Spleen (tissue), 7 donors: ENCODE results near the gene BANF1.

Source experiments
- POLR2A ChIP-seq, 3 donors: fragments of 450-650 bp; IDR thresholded peaks; one replicate each; pipeline ENCODE4 v1.5.1; 2017; ENCODE audit warnings: antibody characterized with exemption in 3 of 3, mild to moderate bottlenecking in 1 of 3
- POLR2AphosphoS5 ChIP-seq, 3 donors: sonication (generic); formaldehyde crosslinking; IDR thresholded peaks; one replicate each; pipeline ENCODE4 v1.5.1; 2017; ENCODE audit warnings: antibody characterized with exemption in 3 of 3
- TF ChIP-seq, protein P1 (sequence below), 11 experiments: fragments of 200-600 bp in 7 of 11; fragments of 450-650 bp in 4 of 11; sonication (generic) in 4 of 11; IDR thresholded peaks in 8 of 11; conservative IDR thresholded peaks in 3 of 11; 1 replicate in 7 of 11; 2 replicates in 4 of 11; pipeline versions ENCODE4 v1.4.0 to v1.8.0; 2016 to 2021; ENCODE audit warnings: antibody characterized with exemption in 11 of 11, inconsistent platforms in 4 of 11, mild to moderate bottlenecking in 1 of 11
- donor health status: DM: no; HTN: no; CAD: no; lungs with moderate emphysema.
- donor health status: DM: no; HTN: no; CAD: no.
- donor health status: DM: no; HTN: no; CAD: no.

DNA sequence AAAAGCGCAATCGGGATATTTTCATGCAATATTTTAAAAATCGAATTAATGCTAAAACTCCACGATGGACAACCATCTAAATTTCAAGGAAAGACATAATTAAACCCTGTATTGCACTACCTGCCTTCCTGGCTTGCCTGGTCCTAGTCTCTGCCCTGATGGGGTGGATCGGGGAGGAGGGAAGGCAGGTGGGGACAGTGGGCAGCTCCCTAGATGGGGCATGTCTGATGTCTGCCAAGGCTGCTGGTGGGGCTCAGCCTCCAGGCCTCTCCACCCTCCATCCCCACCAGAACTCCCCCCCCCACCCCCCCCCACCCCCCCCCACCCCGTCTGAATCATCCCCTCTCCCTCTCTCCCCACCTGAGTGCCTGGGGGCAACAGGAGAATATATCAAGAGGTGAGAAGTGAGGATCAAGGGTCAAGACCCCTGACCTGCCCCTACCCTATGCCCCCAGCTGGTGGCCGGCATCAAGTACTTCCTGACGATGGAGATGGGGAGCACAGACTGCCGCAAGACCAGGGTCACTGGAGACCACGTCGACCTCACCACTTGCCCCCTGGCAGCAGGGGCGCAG is 10.2 kb downstream of the BANF1 start:
- TF ChIP-seq, protein P1, sequence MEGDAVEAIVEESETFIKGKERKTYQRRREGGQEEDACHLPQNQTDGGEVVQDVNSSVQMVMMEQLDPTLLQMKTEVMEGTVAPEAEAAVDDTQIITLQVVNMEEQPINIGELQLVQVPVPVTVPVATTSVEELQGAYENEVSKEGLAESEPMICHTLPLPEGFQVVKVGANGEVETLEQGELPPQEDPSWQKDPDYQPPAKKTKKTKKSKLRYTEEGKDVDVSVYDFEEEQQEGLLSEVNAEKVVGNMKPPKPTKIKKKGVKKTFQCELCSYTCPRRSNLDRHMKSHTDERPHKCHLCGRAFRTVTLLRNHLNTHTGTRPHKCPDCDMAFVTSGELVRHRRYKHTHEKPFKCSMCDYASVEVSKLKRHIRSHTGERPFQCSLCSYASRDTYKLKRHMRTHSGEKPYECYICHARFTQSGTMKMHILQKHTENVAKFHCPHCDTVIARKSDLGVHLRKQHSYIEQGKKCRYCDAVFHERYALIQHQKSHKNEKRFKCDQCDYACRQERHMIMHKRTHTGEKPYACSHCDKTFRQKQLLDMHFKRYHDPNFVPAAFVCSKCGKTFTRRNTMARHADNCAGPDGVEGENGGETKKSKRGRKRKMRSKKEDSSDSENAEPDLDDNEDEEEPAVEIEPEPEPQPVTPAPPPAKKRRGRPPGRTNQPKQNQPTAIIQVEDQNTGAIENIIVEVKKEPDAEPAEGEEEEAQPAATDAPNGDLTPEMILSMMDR (IDR thresholded peaks at IDR 0.05 in 8 of 11, conservative IDR thresholded peaks at IDR 0.05 in 3 of 11), result no peak
- no peak for TF ChIP-seq POLR2A (IDR thresholded peaks at IDR 0.05)
- TF ChIP-seq POLR2AphosphoS5 (IDR thresholded peaks at IDR 0.05), result no peak
